GM19239 (cell line): Measurements from ENCODE around the gene SETDB1.
A peak's percentile ranks its signal among the peaks of the same experiment; 100 is the strongest.
"Not testable (repeated sequence)": the region's sequence is repeated elsewhere in the genome, so short reads cannot be mapped to it uniquely, and the experiment has no call there.

Experiments used
- DNase-seq: peaks from one replicate; pipeline ENCODE4 v3.0.0; 2011; ENCODE audit warnings: low spot score; ENCODE audit not compliant: insufficient read length
- FAIRE-seq: peaks from 2 replicates; lab custom pipeline; 2011; peaks lifted over from hg19 to GRCh38; lab: Jason Lieb, UNC

Gene SETDB1

DNA sequence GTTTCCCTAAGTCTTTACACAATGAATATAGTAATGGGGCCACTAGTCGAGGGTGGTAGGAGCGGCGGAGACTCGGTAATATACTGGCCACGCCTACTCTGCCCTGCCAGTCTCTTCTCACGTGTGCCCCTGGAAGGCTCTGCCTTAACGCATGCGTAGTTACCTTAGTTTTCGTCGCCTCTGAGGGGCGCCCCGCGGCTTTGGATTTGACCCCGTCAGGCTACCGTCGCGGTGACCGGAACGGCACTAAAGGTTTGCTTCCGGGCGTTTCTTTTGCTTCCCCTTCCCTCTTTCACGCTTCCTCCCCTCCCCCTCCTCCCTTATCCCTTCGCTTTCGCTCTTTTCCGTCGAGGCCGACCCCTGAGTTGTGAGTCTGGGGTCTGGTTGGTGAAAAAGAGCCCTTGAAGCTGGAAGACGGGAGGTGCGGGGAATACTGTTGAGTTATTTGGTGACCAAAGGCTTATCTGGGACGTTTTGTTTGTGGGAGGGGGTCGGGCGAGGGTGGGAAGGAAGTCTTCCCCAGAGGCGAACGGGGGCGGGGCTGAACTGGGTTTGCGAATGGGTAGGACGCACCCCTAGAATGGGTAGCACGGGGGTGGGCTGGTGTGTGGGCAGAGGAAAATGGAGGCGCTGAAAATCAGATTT lies at the start of gene SETDB1:
Gene SETDB1 (plus strand): TSS at position 267 of the 645 bp plus-strand sequence. CDS start 1,352 bp downstream, outside the sequence.
- DNase-seq (peak; percentile 70), FAIRE-seq (peak; percentile 98)

- not testable (repeated sequence) for FAIRE-seq, DNase-seq
These were observed 47.2 kb upstream of the SETDB1 start for GRCh38 chr1:150878931-150879330.

- FAIRE-seq (no peak), DNase-seq (no peak)
These were observed 44.7 kb upstream of the SETDB1 start for GRCh38 chr1:150881331-150882070.

DNA sequence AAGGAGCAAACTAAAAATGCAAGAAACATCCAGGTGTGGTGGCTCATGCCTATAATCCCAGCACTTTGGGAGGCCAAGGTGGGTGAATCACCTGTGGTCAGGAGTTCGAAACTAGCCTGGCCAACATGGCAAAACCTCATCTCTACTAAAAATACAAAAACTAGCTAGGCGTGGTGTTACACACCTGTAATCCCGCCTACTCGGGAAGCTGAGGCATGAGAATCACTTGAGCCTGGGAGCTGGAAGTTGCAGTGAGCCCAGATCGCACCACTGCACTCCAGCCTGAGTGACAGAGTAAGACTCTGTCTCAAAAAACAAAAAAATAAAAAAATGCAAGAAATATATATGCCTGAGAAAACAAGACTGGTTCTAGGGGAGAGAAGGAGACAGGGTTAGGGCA lies 43.0 kb upstream of the SETDB1 start:
- not testable (repeated sequence) for DNase-seq, FAIRE-seq

DNA sequence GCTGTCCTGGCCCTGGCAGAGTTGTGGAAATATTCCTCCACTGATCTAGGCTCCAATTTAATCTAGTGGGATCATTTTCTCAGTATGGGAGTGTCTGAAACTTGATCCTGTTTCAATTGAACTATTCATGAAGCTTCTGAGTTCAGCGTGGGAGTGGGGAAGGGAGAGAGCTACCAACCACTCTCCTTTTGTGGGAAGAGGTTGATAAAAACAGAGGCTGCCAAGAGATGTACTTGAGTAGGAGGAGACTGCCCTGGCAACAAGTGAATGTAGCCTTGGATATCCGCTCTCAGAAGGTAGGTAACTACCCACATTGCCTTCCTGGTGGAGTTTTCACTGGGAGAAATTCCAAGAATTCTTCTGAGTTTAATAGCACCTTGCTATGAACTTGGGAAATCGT lies 39.1 kb upstream of the SETDB1 start, which contains the start of gene CTXND2:
Gene CTXND2 (plus strand): TSS at position 119 of the 400 bp plus-strand sequence. CDS start 25,179 bp downstream, outside the sequence.
- no peak for FAIRE-seq
- no peak for DNase-seq

DNA sequence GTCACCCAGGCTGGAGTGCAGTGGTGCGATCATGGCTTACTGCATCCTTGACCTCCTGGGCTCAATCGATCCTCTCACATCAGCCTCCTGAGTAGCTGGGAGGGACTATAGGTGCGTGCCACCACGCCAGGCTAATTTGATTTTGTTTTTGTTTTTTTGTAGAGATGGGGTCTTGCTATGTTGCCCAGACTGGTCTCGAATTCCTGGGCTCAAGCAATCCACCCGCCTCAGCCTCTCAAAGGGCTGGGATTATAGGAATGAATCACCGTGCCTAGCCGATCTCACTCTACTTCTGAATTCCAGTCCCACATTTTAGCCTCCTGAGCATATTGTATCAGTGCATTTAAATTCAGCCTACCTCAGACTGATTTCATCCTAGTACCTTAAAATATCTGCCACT lies 37.4 kb upstream of the SETDB1 start:
- no peak for FAIRE-seq
- no peak for DNase-seq

GRCh38 chr1:150890033-150890416 lies 36.1 kb upstream of the SETDB1 start:
- peak; percentile 7 for DNase-seq
- FAIRE-seq = peak; percentile 77

DNA sequence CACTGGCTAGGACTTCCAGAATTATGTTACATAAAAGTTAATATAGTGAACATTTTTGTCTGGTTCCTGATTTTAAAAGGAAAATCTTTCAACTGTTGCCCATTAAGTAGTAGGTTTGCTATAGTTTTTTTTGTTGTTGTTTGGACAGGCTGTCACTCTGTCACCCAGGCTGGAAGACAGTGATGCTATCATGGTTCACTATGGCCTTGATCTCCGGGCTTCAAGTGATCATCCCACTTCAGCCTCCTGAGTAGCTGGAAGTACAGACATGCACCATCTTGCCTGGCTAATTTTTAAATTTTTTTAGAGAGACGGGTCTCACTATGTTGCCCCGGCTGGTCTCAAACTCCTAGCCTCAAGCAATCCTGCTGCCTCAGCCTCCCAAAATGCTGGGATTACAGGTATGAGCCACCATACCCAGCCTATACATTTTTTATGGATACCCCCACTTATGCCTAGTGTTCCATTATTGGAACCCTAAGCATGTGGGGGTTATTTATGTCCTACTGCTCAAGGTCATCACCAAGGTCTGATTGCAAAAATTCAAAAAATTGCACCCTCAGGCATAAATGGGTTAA lies 32.7 kb upstream of the SETDB1 start:
- DNase-seq = no peak
- no peak for FAIRE-seq

GRCh38 chr1:150895618-150896017 lies 30.5 kb upstream of the SETDB1 start:
- no peak for DNase-seq

GRCh38 chr1:150899795-150900194 lies 26.4 kb upstream of the SETDB1 start:
- DNase-seq, FAIRE-seq: not testable (repeated sequence)

More at GRCh38 chr1:150895618-150896017, 30.5 kb upstream of the SETDB1 start:
- FAIRE-seq = no peak

- no peak for DNase-seq
- FAIRE-seq = no peak
These were observed 23.8 kb upstream of the SETDB1 start for GRCh38 chr1:150902346-150902745.

GRCh38 chr1:150902751-150903150 lies 23.4 kb upstream of the SETDB1 start:
- FAIRE-seq (no peak), DNase-seq (no peak)

DNA sequence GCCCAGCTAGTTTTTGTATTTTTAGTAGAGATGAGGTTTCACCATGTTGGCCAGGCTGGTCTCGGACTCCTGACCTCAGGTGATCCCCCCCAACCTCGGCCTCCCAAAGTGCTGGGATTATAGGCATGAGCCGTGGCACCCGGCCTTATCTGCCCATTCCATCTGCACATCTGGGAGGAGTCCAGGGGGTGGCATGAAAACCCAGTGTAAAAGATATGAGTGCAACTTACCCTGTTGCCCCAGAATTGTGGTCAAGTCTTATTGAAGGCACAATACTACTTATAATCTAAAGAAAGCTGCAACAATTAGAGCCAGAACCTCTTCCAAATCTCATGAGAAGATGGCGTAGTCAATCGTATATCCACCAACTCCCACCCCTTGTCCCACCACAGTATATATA lies 20.9 kb upstream of the SETDB1 start:
- FAIRE-seq = no peak
- DNase-seq = no peak

DNA sequence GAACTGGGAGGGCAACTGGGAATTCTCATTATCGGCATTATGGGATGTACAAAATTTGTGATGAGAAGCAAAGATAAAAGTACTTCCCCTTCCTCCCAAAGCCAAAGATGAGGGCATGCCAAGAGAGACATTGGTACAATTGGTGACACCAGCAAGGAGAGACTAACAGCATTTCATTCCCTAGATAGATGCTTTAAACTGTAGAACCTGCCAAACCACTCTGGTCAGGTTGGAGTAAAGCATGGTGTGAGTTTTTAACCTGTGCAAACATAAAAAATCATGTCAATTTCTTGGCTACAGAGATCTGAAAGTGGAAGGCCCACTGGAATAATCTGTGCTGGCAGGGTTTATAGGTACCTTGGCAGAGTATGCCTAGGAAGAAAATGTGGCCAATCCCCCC lies 19.8 kb upstream of the SETDB1 start:
- DNase-seq (no peak), FAIRE-seq (no peak)

GRCh38 chr1:150906813-150907212 lies 19.4 kb upstream of the SETDB1 start:
- FAIRE-seq (no peak), DNase-seq (no peak)

GRCh38 chr1:150909585-150910180 lies 16.5 kb upstream of the SETDB1 start:
- DNase-seq (no peak), FAIRE-seq (no peak)

GRCh38 chr1:150912623-150913022 lies 13.5 kb upstream of the SETDB1 start:
- DNase-seq (no peak), FAIRE-seq (no peak)

- DNase-seq = no peak
- FAIRE-seq = no peak
These were observed 8.8 kb upstream of the SETDB1 start for GRCh38 chr1:150917387-150917786.

DNA sequence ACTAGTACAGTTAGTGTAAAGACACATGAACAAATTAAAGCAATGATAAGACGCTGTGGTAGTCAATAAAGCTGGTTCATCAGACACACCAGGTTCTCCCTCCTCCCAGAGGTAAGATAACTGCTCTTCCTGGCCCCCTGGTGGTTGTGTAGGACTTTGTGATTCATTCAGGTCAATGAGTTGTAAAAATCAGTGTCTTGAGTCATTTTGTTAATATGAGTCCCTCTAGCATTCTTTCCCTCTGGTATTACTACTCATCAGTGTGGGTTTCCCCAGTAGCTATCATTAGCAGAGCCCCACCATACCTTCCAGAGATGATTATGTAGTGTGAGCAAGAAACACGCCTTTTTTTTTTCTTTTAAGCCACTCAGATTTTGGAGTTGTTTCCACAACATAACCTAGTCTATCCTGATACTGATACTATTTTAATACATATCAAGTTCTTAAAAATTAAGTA lies 3.6 kb upstream of the SETDB1 start:
- DNase-seq (peak; percentile 50), FAIRE-seq (peak; percentile 86)

GRCh38 chr1:150925080-150925479 lies 1.1 kb upstream of the SETDB1 start:
- DNase-seq (no peak), FAIRE-seq (no peak)

DNA sequence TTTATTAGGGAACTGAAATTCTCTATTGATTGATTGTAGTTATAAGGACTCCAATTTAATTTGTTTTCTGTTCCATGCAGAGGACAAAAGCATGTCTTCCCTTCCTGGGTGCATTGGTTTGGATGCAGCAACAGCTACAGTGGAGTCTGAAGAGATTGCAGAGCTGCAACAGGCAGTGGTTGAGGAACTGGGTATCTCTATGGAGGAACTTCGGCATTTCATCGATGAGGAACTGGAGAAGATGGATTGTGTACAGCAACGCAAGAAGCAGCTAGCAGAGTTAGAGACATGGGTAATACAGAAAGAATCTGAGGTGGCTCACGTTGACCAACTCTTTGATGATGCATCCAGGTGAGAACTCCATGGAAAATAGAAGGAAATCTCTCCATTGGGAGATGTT lies 1.5 kb downstream of the SETDB1 start:
- FAIRE-seq = no peak

More for the DNA sequence above, 1.5 kb downstream of the SETDB1 start:
- no peak for DNase-seq
